ENCODE data around the gene FLYWCH2.

The FLYWCH2 gene

GRCh38 chr16:2911638-2912329 is 28.8 kb downstream of the FLYWCH2 start, which contains the start of gene FLYWCH1:
Gene FLYWCH1, plus strand, starts transcription at chr16:2911931. Its CDS starts 17,755 bp downstream, at chr16:2929686.
- Histone ChIP-seq H3K27me3 (replicated peaks; ENCODE audit: control insufficient read depth, insufficient read depth, low read length) (no peaks in the 10 kb centered on the region), H3K36me3 (ENCODE audit: control insufficient read depth, insufficient read depth, low read length) (peaks cover 2% of the 10 kb centered on the region; the same call in 1 of the 2 replicates), H3K4me3 (replicated peaks; ENCODE audit: low read depth, low read length) (peak within 1 kb of the TSS; percentile 81)
- DNase-seq (ENCODE audit: extremely low read depth, insufficient read length): peak; percentile 98
- TF ChIP-seq, protein P1, sequence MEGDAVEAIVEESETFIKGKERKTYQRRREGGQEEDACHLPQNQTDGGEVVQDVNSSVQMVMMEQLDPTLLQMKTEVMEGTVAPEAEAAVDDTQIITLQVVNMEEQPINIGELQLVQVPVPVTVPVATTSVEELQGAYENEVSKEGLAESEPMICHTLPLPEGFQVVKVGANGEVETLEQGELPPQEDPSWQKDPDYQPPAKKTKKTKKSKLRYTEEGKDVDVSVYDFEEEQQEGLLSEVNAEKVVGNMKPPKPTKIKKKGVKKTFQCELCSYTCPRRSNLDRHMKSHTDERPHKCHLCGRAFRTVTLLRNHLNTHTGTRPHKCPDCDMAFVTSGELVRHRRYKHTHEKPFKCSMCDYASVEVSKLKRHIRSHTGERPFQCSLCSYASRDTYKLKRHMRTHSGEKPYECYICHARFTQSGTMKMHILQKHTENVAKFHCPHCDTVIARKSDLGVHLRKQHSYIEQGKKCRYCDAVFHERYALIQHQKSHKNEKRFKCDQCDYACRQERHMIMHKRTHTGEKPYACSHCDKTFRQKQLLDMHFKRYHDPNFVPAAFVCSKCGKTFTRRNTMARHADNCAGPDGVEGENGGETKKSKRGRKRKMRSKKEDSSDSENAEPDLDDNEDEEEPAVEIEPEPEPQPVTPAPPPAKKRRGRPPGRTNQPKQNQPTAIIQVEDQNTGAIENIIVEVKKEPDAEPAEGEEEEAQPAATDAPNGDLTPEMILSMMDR (IDR thresholded peaks at IDR 0.05; ENCODE audit: insufficient read depth, low read length, poor library complexity, severe bottlenecking): no peak

DNA sequence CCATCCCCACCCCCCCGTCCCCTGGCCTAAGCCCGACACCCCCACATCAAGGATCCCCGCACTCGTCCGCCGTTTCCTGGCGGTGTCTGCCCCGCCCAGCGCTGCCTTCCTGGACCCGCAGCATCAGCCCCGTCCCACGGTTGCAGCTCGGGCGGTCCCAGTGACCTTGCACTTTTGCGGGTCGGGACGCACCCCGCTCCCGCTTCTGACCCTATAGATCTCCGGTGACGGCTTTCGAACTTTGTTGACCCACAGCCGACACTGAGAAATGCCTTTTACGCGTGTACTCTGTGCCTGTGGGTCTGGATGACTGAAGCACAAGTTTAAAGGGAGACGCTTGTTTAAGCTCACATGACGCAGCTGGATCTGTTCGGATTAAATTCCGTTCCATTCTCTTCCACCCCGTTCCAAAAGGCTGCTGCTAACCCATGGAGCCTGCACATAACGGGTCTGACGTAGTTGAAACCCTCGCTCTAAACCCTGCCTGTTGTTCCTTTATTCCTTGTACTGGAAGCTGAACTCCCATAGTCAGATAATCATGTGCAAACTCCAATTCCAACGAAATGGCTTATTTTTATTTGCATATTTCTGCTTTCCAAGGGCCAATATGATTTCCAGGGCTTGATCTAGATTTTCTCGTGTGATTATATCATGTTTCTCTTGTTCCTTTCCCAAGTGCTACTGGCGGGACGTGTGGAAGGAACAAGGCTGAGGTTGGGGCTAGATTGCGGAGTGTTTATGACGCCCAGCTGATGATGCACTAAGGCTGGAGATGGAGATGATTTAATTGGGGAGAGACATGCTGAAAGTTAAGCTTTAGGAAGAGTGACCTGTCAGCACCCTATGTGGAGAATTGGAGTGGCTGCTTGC is 29.6 kb downstream of the FLYWCH2 start:
- Histone ChIP-seq H3K4me3 (replicated peaks; ENCODE audit: low read depth, low read length) (peak overlapping the region; percentile 81), H3K27me3 (replicated peaks; ENCODE audit: control insufficient read depth, insufficient read depth, low read length) (no peaks in the 10 kb centered on the region), H3K36me3 (ENCODE audit: control insufficient read depth, insufficient read depth, low read length) (peaks cover 2% of the 10 kb centered on the region; the same call in 1 of the 2 replicates)
- DNase-seq (ENCODE audit: extremely low read depth, insufficient read length): no peak
- TF ChIP-seq, protein P1 (IDR thresholded peaks at IDR 0.05; ENCODE audit: insufficient read depth, low read length, poor library complexity, severe bottlenecking): no peak

DNA sequence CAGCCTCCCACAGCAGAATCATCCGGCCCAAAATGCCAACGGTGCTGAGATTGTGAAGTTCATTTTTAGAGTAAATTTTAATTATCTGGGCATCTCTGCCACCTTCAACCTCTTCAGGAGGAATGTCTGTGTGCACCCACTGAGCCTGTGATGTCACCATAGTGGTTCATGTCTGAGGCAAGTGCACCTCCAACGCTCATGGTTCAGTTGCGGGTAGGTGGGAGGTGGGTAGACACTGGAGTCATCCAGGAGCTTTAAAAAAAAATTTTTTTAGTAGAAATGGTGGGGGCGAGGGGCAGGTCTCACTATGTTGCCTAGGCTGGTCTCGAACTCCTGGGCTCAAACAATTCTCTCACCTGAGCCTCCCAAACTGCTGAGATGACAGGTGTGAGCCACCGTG is 30.6 kb downstream of the FLYWCH2 start:
- DNase-seq (ENCODE audit: extremely low read depth, insufficient read length): no peak
- peaks cover 2% of the 10 kb centered on the region; the same call in 1 of the 2 replicates for H3K36me3 ChIP-seq (ENCODE audit: control insufficient read depth, insufficient read depth, low read length)
- H3K4me3 ChIP-seq (replicated peaks; ENCODE audit: low read depth, low read length): no peak overlapping the region
- no peaks in the 10 kb centered on the region for H3K27me3 ChIP-seq (replicated peaks; ENCODE audit: control insufficient read depth, insufficient read depth, low read length)
- TF ChIP-seq, protein P1 (IDR thresholded peaks at IDR 0.05; ENCODE audit: insufficient read depth, low read length, poor library complexity, severe bottlenecking): no peak

- Histone ChIP-seq H3K27me3 (replicated peaks; ENCODE audit: control insufficient read depth, insufficient read depth, low read length) (no peaks in the 10 kb centered on the region), H3K36me3 (ENCODE audit: control insufficient read depth, insufficient read depth, low read length) (peaks cover 2% of the 10 kb centered on the region; the same call in 1 of the 2 replicates), H3K4me3 (replicated peaks; ENCODE audit: low read depth, low read length) (no peak overlapping the region)
- no peak for DNase-seq (ENCODE audit: extremely low read depth, insufficient read length)
- TF ChIP-seq, protein P1 (IDR thresholded peaks at IDR 0.05; ENCODE audit: insufficient read depth, low read length, poor library complexity, severe bottlenecking): no peak
These were observed 31.2 kb downstream of the FLYWCH2 start for GRCh38 chr16:2914233-2914632.

DNA sequence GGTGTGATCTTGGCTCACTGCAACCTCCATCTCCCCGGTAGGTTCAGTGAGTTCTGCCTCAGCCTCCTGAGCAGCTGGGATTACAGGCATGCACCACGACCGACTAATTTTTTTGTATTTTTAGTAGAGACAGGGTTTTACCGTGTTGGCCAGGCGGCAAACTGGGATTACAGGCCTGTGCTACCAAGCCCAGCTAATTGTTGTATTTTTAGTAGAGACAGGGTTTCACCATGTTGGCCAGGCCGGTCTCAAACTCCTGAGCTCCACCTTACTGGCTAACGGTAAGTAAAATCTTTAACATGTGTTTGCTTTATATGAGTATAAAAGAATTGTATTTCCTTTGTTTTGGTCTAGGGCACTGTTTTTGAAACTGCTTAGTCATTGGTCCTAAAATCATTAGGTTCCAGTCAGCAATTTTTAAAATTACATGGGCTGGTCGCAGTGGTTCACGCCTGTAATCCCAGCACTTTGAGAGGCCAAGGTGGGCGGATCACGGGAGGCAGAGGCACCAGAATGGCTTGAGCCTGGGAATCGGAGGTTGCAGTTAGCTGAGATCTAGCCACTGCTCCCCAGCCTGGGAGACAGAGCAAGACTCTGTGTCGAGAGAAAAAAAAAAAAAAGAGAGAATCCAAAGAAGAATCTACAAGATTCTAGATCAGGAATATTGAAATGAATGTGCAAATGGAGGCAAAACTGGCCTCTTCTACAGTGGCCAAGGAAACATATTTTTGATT is 32.3 kb downstream of the FLYWCH2 start:
- peaks cover 2% of the 10 kb centered on the region; the same call in 1 of the 2 replicates for H3K36me3 ChIP-seq (ENCODE audit: control insufficient read depth, insufficient read depth, low read length)
- no peaks in the 10 kb centered on the region for H3K27me3 ChIP-seq (replicated peaks; ENCODE audit: control insufficient read depth, insufficient read depth, low read length)
- TF ChIP-seq, protein P1 (IDR thresholded peaks at IDR 0.05; ENCODE audit: insufficient read depth, low read length, poor library complexity, severe bottlenecking): no peak
- no peak for DNase-seq (ENCODE audit: extremely low read depth, insufficient read length)
- no peak overlapping the region for H3K4me3 ChIP-seq (replicated peaks; ENCODE audit: low read depth, low read length)

Measured in GM06990 (cell line).